HepG2 (cell line): Measurements from ENCODE around the gene DHFR2. TPM values are rescaled to one million over a fixed set of nuclear protein-coding genes. Genes with fewer than 3 reads are reported as not detected.

ENCODE experiments used
- ATAC-seq: fragments of 200-7000 bp; cut with Tn5 transposase; 3 replicates; pipeline ENCODE4 v1.9.1; 2020; ENCODE audit warnings: mild to moderate bottlenecking, moderate library complexity
- BruUV-seq: library from RNA; stranded (reverse); fragments of 400-500 nt; replicated peaks from 2 replicates; lab custom pipeline; 2021; lab: Mats Ljungman, UMichigan
- CTCF ChIA-PET: fragments of 300-600 bp; formaldehyde crosslinking; extraction: SDS; loops from one replicate; lab custom pipeline; 2021; ENCODE audit warnings: low total read pairs, inconsistent platforms, low intra/inter-chr PET ratio; lab: Yijun Ruan, JAX
- POLR2A ChIA-PET: fragments of 350-600 bp; sonication (Branson Sonifier 250); formaldehyde crosslinking; loops from one replicate; lab custom pipeline; 2020; ENCODE audit warnings: antibody characterized with exemption, inconsistent platforms; lab: Yijun Ruan, JAX
- DNase-seq: peaks from one replicate; pipeline ENCODE4 v3.0.0-alpha.2; 2015; ENCODE audit warnings: low spot score
- FAIRE-seq: peaks from 3 replicates; lab custom pipeline; 2011; peaks lifted over from hg19 to GRCh38; lab: Jason Lieb, UNC
- H2AFZ ChIP-seq: one replicate; pipeline ENCODE4 v1.6.1; 2011; ENCODE audit warnings: low read length, inconsistent platforms
- H3K27ac ChIP-seq: fragments of 300-600 bp; 3 replicates; pipeline ENCODE4 v1.8.0; 2011; ENCODE audit warnings: mixed run types, mild to moderate bottlenecking, mixed read lengths, low read length, inconsistent platforms; ENCODE audit not compliant: insufficient read depth; ENCODE audit errors: extremely low read length
- H3K27me3 ChIP-seq, 2 experiments: fragments of 200-600 bp in 1 of 2; 2 replicates in 1 of 2; 3 replicates in 1 of 2; pipeline versions ENCODE4 v1.6.0 to v1.8.0; 2011; ENCODE audit warnings: low read length in 2 of 2, mild to moderate bottlenecking in 2 of 2, moderate library complexity in 2 of 2, inconsistent platforms in 1 of 2; ENCODE audit not compliant: insufficient read depth in 2 of 2, control insufficient read depth in 1 of 2
- H3K36me3 ChIP-seq, 2 experiments: fragments of 200-600 bp in 1 of 2; replicated peaks in 1 of 2; 2 replicates in 1 of 2; 3 replicates in 1 of 2; pipeline versions ENCODE4 v1.5.1 to v1.8.0; 2011; ENCODE audit warnings: low read length in 2 of 2, inconsistent platforms in 1 of 2; ENCODE audit not compliant: insufficient read depth in 2 of 2, control insufficient read depth in 1 of 2
- H3K4me1 ChIP-seq: 2 replicates; pipeline ENCODE4 v1.5.1; 2012; ENCODE audit warnings: low read length, inconsistent platforms; ENCODE audit not compliant: insufficient read depth
- H3K4me2 ChIP-seq: 2 replicates; pipeline ENCODE4 v1.6.0; 2011; ENCODE audit warnings: low read depth, low read length, inconsistent platforms
- H3K4me3 ChIP-seq, 3 experiments: fragments of 200-600 bp in 1 of 3; sonication (generic), shearing (Covaris generic) in 1 of 3; replicated peaks in 1 of 3; 2 replicates each; pipeline ENCODE4 v1.5.1; 2011 to 2016; ENCODE audit warnings: low read length in 3 of 3, inconsistent platforms in 2 of 3, low read depth in 2 of 3, mild to moderate bottlenecking in 2 of 3, control low read depth in 1 of 3, mixed read lengths in 1 of 3; ENCODE audit not compliant: insufficient read depth in 1 of 3
- H3K79me2 ChIP-seq: one replicate; pipeline ENCODE4 v1.6.1; 2011; ENCODE audit warnings: low read length, inconsistent platforms; ENCODE audit not compliant: insufficient read depth
- H3K9ac ChIP-seq: 2 replicates; pipeline ENCODE4 v1.6.0; 2011; ENCODE audit warnings: mild to moderate bottlenecking, low read depth, low read length, inconsistent platforms; ENCODE audit not compliant: insufficient read depth
- H3K9me3 ChIP-seq: 2 replicates; pipeline ENCODE4 v1.5.1; 2012; ENCODE audit warnings: mild to moderate bottlenecking, low read length
- H4K20me1 ChIP-seq: 2 replicates; pipeline ENCODE4 v1.6.0; 2011; ENCODE audit warnings: inconsistent platforms, mild to moderate bottlenecking, low read length, moderate library complexity; ENCODE audit not compliant: insufficient read depth
- ERF ChIP-seq: IDR thresholded peaks from 2 replicates; pipeline ENCODE4 v1.6.1; 2018; ENCODE audit warnings: missing biosample characterization, missing genetic modification reagents
- HOXA3 ChIP-seq: sonication (generic); formaldehyde crosslinking; IDR thresholded peaks from 2 replicates; pipeline ENCODE4 v1.5.0; 2020; ENCODE audit warnings: missing genetic modification reagents
- IRF2 ChIP-seq: IDR thresholded peaks from 2 replicates; pipeline ENCODE4 v1.6.1; 2018; ENCODE audit warnings: missing genetic modification reagents, missing compliant biosample characterization
- KDM2A ChIP-seq: sonication (generic); formaldehyde crosslinking; IDR thresholded peaks from 2 replicates; pipeline ENCODE4 v1.4.0; 2020; ENCODE audit warnings: low read depth, missing genetic modification reagents, borderline replicate concordance
- MAX ChIP-seq: IDR thresholded peaks from 2 replicates; pipeline ENCODE4 v1.6.1; 2012; ENCODE audit warnings: inconsistent platforms
- NBN ChIP-seq: fragments of 450-650 bp; conservative IDR thresholded peaks from 2 replicates; pipeline ENCODE4 v1.6.1; 2017
- SMYD3 ChIP-seq: sonication (generic); formaldehyde crosslinking; IDR thresholded peaks from 2 replicates; pipeline ENCODE4 v1.8.1; 2023; ENCODE audit warnings: mild to moderate bottlenecking, missing genetic modification reagents
- WGBS: methylation state at CpG from one replicate; pipeline ENCODE4 v1.1.6; 2017; ENCODE audit warnings: low lambda C conversion rate; 5-methylcytosine and 5-hydroxymethylcytosine counted together
- in situ Hi-C: cut with HindIII; loops from 2 replicates; pipeline ENCODE4 v1.10.0; 2017; ENCODE audit warnings: low pct_unique_long_range_greater_than_20kb; ENCODE audit not compliant: extremely low pct_ligation_motif_present
- intact Hi-C: fragments of 100-400 bp; cut with micrococcal nuclease; formaldehyde crosslinking; loops from one replicate; pipeline ENCODE4 v1.10.0; 2022; ENCODE audit not compliant: unreplicated experiment
- polyA plus RNA-seq, 8 experiments: library from polyadenylated mRNA; depleted of rRNA in 3 of 8; stranded (reverse) in 7 of 8; unstranded in 1 of 8; fragments of >200 nt; fragmentation: Illumina TruSeq in 4 of 8; extraction: Trizol in 4 of 8; gene quantifications; 2 replicates each; pipeline versions ENCODE4 v1.2.1 to v1.2.3, GENCODE V29; 2011 to 2016; ENCODE audit warnings: low read depth in 4 of 8, missing spikeins in 1 of 8, mixed read lengths in 1 of 8; ENCODE audit not compliant: insufficient read depth in 1 of 8
- total RNA-seq, 5 experiments: library from RNA; depleted of rRNA; stranded (reverse); fragments of >200 nt; fragmentation: Illumina TruSeq; extraction: Trizol; gene quantifications; 2 replicates each; pipeline ENCODE4 v1.2.3, GENCODE V29; 2016; ENCODE audit warnings: low read depth in 1 of 5
- TF ChIP-seq, protein P1 (sequence below): sonication (generic); formaldehyde crosslinking; IDR thresholded peaks from 2 replicates; pipeline ENCODE4 v1.5.1; 2020; ENCODE audit warnings: mild to moderate bottlenecking, moderate library complexity, missing genetic modification reagents
- TF ChIP-seq, protein P2 (sequence below): conservative IDR thresholded peaks from 2 replicates; pipeline ENCODE4 v1.6.1; 2018; ENCODE audit warnings: missing genetic modification reagents
- TF ChIP-seq, protein P3 (sequence below): IDR thresholded peaks from 2 replicates; pipeline ENCODE4 v1.6.1; 2016; ENCODE audit warnings: missing genetic modification reagents, missing compliant biosample characterization

The DHFR2 gene
- total and polyA plus RNA-seq, 2 of the 13 experiments (the other 11 are each of a cell fraction or from before 2014, with no cell fraction given): 1.4 to 4.6 TPM

- no peak for ATAC-seq
- ChIA-PET POLR2A (no interaction called here), CTCF (no interaction called here)
- TF ChIP-seq, protein P1, sequence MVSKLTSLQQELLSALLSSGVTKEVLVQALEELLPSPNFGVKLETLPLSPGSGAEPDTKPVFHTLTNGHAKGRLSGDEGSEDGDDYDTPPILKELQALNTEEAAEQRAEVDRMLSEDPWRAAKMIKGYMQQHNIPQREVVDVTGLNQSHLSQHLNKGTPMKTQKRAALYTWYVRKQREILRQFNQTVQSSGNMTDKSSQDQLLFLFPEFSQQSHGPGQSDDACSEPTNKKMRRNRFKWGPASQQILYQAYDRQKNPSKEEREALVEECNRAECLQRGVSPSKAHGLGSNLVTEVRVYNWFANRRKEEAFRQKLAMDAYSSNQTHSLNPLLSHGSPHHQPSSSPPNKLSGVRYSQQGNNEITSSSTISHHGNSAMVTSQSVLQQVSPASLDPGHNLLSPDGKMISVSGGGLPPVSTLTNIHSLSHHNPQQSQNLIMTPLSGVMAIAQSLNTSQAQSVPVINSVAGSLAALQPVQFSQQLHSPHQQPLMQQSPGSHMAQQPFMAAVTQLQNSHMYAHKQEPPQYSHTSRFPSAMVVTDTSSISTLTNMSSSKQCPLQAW (CRISPR knock-in tag): no peak
- TF ChIP-seq NBN (no peak), IRF2 (CRISPR knock-in tag) (no peak), KDM2A (CRISPR knock-in tag) (no peak), SMYD3 (CRISPR knock-in tag) (no peak), HOXA3 (CRISPR knock-in tag) (no peak), MAX (no peak), ERF (CRISPR knock-in tag) (no peak)
- TF ChIP-seq, protein P2, sequence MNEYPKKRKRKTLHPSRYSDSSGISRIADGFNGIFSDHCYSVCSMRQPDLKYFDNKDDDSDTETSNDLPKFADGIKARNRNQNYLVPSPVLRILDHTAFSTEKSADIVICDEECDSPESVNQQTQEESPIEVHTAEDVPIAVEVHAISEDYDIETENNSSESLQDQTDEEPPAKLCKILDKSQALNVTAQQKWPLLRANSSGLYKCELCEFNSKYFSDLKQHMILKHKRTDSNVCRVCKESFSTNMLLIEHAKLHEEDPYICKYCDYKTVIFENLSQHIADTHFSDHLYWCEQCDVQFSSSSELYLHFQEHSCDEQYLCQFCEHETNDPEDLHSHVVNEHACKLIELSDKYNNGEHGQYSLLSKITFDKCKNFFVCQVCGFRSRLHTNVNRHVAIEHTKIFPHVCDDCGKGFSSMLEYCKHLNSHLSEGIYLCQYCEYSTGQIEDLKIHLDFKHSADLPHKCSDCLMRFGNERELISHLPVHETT (CRISPR knock-in tag): no peak
- TF ChIP-seq, protein P3, sequence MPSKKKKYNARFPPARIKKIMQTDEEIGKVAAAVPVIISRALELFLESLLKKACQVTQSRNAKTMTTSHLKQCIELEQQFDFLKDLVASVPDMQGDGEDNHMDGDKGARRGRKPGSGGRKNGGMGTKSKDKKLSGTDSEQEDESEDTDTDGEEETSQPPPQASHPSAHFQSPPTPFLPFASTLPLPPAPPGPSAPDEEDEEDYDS: no peak
- BruUV-seq: no TSS peak
- 97% methylated on average over 8 of the region's 8 CpGs for WGBS
- no peaks in the 10 kb centered on the region for H3K9me3 ChIP-seq
- FAIRE-seq: no peak
- H3K36me3 ChIP-seq: no peaks in the 10 kb centered on the region
- no peaks in the 10 kb centered on the region for H4K20me1 ChIP-seq
- H3K79me2 ChIP-seq: no peaks in the 10 kb centered on the region
- no peak within 1 kb of the TSS for H3K9ac ChIP-seq
- no peak within 1 kb of the TSS for H2AFZ ChIP-seq
- H3K27ac ChIP-seq: no peak within 1 kb of the TSS
- no peak within 1 kb of the TSS for H3K4me3 ChIP-seq
- H3K4me1 ChIP-seq: no peaks in the 10 kb centered on the region
- in situ Hi-C loops (no loop called here), intact Hi-C loops (loop anchor here (2.0 kb wide), 1 partner anchor 35 kb away; the partner anchor contains the start of genes DHFR2 and NSUN3)
- DNase-seq: no peak
- H3K4me2 ChIP-seq: no peak within 1 kb of the TSS
- no peaks in the 10 kb centered on the region for H3K27me3 ChIP-seq
These were observed 34.5 kb downstream of the DHFR2 start, which contains the start of gene STX19 for GRCh38 chr3:94028093-94028837. Gene STX19 (minus strand): TSS chr3:94028597. CDS start chr3:94015269, 13,328 bp downstream.
